HG03025 (cell line): Measurements from ENCODE around the gene EFHC1.
A peak's percentile ranks its signal among the peaks of the same experiment; 100 is the strongest.

Source experiments
- ATAC-seq: cut with Tn5 transposase; IDR thresholded peaks from one replicate; pipeline ENCODE4 v1.9.1; 2021; ENCODE audit warnings: mild to moderate bottlenecking, moderate library complexity; ENCODE audit not compliant: unreplicated experiment, low FRiP score

Gene EFHC1

GRCh38 chr6:52535711-52536423 is 115.7 kb downstream of the EFHC1 start:
- peak; percentile 21 for ATAC-seq

DNA sequence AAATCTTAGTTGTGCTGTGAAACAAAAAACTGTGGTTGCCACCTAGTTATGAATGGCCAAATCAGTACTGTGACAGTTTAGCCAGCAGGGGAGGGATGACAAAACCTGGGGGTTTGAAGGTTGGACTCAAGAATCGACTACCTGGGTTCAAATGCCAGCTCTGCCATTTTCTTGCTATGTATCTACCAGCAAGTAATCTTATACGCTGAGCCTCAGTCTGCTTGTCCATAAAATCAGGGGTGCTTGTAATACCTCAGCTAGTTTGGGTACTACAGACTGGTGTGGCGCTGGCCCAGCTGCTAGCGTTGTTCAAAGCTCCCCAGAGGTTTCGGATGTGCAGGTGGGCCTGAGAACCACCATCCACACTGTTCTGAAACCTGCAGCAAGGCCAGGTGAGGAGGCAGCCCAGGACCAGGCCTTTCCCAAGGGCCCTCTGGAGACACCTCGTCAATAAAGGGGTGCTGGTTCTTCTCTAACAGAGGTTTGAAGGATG is 116.3 kb downstream of the EFHC1 start:
- peak; percentile 72 for ATAC-seq

DNA sequence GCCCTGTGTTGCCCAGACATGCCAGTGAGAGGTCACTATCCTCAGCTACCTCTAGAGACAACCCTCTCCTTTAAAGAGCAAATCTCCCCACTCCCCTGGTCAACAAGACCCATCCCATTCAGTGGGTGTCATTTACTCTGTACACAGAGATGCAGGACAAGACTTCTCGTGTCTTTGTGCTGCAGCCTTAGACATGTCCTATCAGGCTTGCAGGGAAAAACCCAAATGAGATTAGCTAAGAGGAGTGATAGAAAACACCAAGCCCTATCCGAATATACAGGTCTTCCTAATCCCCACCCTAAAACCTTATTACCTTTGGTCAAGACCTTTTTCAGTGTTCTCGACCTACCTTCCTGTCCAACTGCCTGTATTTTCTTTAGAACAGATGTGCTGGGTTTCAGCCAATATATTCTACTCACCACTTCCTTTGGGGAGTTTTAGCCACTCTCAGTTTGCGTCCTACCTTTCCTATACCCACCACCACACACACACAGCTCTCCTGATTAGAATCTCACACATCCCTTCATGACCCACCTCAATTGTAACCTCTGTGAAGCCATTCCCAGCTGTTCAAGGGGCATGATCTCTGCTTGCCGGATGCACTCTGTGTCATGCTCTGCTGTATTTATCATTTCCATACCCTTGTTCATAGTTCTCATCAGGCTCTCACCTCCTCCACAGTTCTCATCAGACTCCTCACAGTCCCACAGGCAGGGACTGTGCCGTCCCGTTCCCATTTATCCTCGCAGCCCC is 117.0 kb downstream of the EFHC1 start:
- ATAC-seq: peak; percentile 43

DNA sequence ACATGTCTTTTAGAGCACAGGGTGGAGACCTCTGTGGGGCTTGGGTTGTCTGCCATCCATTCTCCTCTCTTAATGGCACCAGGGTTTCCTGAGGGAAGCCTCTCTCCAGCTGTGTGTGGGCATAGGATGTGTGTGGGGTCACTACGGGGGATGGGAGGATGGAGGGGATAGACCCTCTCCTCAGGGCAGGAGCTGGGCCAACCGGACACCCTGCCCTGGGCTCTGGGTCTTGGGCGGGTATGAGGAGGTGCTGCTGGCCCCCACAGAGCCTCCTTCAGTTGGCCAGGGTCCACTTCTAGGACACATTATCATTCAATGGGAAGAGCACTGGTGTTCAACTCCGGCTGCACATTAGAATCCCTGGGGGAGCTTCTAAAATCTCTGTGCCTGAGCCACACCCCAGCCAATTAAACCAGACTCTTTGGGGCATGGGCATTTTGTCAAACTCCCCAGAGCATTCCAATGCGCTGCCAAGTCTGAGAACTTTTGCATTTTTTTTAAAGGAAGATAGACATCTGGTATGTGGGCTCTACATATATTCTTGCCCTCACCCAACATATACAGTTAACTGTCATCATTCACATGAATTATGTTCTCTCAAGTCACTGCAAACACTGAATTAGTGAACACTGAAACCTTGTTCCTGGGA is 118.2 kb downstream of the EFHC1 start:
- no peak for ATAC-seq

DNA sequence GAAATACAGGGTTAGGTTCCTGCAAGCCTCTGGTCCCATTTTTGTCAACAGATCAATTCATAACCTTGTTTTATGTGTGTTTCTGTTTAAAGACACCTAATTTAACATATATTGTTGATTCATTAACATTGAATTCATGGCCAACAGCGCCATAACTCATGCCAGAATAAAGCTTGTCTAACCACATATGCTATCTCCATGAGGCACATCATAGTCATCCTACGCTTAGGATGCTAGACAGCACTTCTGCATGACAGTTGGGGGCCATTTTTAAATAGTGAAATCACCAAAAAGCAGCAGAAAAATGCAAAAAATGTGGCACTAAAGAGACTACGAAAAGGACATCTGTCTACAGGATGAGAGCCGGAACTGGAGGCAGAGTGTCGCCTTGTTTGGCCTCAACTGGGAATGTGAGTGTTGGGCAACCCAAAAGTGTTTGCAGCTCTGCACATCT is 118.8 kb downstream of the EFHC1 start:
- no peak for ATAC-seq

GRCh38 chr6:52539607-52540006 is 119.5 kb downstream of the EFHC1 start:
- ATAC-seq: no peak

DNA sequence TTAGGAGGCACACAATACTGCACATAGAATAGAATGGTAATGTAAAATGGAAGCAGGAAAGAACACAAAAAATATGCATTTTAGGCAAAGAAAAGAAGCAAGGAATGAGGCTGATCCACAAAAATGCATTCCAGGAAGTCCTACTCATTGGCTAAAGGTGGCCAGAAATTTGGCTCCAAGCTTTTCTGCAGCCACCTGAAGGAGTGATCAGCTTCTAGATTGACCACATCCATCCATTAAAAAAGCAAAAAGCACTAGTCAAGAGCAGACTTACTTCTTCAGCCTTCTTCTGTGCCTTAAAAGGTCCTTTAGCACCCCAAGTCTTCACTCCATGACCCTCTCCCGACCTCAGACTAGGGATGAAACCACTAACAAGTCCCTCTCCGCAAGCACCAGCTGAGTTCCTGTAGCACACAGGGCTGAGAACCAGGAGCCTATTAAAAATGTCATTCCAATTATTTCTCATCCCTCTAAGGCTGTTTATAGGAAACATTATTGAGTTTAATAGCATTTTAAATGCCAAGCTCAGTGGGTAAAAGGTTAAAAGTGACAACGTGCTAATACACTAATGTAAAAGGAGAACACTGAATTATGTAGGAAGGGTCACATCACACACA is 120.3 kb downstream of the EFHC1 start:
- no peak for ATAC-seq

GRCh38 chr6:52541135-52541534 is 121.0 kb downstream of the EFHC1 start:
- no peak for ATAC-seq

DNA sequence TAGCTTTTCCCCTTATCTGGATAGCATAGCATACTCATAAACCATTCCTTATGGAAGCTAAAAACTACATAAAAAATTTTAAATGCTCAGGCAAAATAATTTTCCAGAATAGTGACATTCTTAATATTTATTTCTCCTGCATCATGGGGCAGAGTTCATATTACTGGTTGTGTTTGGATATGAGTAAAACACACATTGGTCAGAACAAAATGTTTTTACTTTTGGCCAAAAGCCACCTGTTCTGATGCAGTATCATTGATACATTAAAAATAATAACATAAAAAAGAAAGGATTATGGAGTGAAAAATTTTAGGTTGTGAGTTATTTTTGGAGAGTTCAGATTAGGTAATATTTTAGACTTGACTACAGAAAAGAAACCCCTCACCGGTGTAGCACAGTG is 123.1 kb downstream of the EFHC1 start:
- no peak for ATAC-seq

DNA sequence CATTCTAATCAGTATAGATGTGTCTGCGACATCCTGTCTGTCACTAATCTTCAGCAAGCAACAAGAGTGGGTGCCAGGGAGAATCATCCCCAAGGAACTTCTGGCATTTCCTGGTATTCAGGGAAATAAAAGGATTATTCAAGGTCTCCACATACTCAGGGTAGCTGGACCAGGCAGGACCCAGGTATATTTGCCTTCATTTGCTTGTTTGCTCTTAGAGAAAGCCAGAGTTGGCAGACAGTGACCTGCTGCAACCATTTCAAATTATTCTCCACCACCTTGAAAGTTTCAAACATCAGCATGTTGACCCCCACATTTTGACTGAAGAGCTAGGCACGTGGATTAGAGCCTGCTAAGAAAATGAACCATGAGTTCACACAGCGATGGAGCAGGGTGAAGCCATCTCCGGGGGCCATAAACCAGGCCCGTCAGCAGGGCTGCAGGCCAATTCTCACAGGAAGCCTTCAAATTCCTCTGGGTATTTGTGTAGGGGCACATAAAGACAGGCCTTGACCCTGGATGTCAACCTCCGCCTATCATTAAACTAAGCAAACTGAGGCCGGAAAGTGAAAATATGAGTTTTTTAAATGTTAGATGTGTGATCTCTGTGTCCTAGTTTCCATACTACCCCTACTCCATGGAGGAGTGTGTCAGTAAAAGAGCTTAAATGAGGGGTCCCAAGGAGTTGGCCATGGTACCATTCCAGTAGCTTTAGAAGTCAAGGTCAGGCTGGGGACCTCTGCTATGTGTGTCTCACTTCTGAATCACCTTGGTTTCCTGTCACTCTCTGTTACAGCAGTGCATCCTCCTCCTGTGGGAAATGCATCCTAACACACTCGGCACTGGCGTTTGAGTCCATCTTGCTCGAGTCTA is 123.8 kb downstream of the EFHC1 start:
- no peak for ATAC-seq

GRCh38 chr6:52544602-52545405 is 124.7 kb downstream of the EFHC1 start:
- no peak for ATAC-seq

- no peak for ATAC-seq
Measured at GRCh38 chr6:52545406-52546119, 125.4 kb downstream of the EFHC1 start.

GRCh38 chr6:52546192-52546591 is 126.0 kb downstream of the EFHC1 start:
- ATAC-seq: no peak

DNA sequence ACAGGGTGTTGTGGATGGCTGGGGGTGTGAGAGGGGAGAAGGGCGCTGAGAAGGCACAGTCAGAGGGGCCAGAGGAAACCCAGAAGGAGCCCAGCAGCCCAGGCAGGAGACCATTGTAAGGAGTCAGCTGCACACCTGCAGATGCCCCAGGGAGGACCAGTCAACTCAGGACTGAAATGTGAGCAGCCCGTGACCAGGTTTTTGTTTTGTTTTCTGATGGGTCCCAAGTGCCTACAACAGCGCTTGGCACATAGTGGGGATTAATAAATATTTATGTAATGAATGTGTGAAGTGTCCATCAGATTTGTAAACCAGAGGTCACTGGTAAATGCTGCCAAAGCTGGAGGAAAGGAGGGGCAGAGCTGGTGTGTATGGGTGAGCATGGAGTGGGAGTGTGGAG is 126.5 kb downstream of the EFHC1 start:
- ATAC-seq: no peak

- no peak for ATAC-seq
Measured at GRCh38 chr6:52547647-52548352, 127.7 kb downstream of the EFHC1 start.

GRCh38 chr6:52548353-52548713 is 128.2 kb downstream of the EFHC1 start:
- ATAC-seq: no peak

DNA sequence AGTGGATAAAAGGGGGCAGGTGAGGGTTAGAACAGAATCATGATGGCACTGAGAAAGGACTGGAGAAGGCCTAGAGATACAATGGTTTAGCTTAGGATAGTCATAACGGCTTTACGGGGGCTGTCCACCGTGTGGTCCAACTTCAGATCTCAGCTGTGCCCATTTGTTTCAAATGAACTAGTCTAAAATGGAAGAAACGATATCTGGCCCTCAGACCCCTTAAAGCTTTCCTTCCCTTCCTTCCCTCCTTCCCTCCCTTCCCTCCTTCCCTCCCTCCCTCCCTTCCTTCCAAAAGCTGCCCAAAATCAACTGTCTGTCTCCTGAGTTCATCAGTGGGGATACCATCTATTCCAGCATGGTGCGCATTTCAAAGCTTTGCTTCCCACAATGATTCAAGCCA is 128.9 kb downstream of the EFHC1 start:
- no peak for ATAC-seq

DNA sequence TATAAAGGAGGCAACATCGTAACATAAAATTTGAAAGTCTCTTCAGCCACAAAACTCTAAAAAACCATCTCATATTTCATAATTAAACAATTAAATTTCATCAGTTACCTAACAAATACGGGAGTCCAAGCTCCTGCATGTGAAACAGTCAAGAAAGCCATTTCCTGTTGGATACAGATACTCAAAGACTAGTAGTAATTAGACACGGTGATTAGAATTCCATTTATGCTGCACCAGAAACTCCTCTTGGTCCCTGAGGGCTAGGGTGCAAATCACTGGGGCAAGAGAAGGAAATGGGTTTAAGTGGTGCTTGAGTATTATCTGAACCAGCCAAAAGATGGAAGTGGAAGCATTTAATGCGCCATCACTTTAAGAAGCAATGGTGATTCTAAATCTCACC is 129.3 kb downstream of the EFHC1 start:
- no peak for ATAC-seq
